A673 (cell line): ENCODE measurements around the gene KCNK7.

Source experiments
- EZH2 ChIP-seq: fragments of 200-600 bp; sonication (generic); IDR thresholded peaks from 2 replicates; pipeline ENCODE4 v1.6.1; 2017; ENCODE audit warnings: borderline replicate concordance, low read depth, mild to moderate bottlenecking, mixed read lengths, antibody characterized with exemption, low read length; ENCODE audit not compliant: poor library complexity, severe bottlenecking
- TF ChIP-seq, protein P1 (sequence below): fragments of 300-800, 200-600 bp; sonication (generic); conservative IDR thresholded peaks from 2 replicates; pipeline ENCODE4 v1.5.1; 2017; ENCODE audit warnings: low read depth, mild to moderate bottlenecking, antibody characterized with exemption, low read length, moderate library complexity, mixed read lengths

DNA sequence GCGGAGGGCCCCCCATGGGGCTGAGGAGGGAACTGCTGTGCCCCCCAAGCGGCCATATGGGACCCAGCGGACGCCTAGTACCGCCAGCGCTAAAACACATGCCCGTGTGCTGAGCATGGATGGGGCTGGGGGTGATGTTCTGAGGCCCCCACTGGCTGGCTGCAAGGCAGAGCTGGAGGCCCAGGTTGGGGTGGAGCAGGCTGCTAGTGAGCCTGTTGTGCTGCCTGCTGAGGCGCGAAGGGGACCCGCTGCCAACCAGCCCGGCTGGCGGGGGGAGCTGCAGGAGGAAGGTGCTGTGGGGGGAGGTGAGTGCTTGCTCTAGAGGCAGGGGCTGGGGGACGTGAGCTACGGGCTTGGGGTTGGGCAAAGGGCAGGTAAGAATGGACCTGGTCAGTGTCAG is 23.2 kb upstream of the KCNK7 start:
- TF ChIP-seq, protein P1, sequence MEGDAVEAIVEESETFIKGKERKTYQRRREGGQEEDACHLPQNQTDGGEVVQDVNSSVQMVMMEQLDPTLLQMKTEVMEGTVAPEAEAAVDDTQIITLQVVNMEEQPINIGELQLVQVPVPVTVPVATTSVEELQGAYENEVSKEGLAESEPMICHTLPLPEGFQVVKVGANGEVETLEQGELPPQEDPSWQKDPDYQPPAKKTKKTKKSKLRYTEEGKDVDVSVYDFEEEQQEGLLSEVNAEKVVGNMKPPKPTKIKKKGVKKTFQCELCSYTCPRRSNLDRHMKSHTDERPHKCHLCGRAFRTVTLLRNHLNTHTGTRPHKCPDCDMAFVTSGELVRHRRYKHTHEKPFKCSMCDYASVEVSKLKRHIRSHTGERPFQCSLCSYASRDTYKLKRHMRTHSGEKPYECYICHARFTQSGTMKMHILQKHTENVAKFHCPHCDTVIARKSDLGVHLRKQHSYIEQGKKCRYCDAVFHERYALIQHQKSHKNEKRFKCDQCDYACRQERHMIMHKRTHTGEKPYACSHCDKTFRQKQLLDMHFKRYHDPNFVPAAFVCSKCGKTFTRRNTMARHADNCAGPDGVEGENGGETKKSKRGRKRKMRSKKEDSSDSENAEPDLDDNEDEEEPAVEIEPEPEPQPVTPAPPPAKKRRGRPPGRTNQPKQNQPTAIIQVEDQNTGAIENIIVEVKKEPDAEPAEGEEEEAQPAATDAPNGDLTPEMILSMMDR, result no peak
- TF ChIP-seq EZH2, result no peak
